ENCODE results near the gene GPR153.

GRCh38 chr1:6285336-6285735 lies 24.4 kb upstream of the GPR153 start:
- TF ChIP-seq POLR2AphosphoS5 (IDR thresholded peaks at IDR 0.05) (no peak), POLR2A (IDR thresholded peaks at IDR 0.05) (no peak)
- TF ChIP-seq, protein P1, sequence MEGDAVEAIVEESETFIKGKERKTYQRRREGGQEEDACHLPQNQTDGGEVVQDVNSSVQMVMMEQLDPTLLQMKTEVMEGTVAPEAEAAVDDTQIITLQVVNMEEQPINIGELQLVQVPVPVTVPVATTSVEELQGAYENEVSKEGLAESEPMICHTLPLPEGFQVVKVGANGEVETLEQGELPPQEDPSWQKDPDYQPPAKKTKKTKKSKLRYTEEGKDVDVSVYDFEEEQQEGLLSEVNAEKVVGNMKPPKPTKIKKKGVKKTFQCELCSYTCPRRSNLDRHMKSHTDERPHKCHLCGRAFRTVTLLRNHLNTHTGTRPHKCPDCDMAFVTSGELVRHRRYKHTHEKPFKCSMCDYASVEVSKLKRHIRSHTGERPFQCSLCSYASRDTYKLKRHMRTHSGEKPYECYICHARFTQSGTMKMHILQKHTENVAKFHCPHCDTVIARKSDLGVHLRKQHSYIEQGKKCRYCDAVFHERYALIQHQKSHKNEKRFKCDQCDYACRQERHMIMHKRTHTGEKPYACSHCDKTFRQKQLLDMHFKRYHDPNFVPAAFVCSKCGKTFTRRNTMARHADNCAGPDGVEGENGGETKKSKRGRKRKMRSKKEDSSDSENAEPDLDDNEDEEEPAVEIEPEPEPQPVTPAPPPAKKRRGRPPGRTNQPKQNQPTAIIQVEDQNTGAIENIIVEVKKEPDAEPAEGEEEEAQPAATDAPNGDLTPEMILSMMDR (IDR thresholded peaks at IDR 0.05 in 8 of 11, conservative IDR thresholded peaks at IDR 0.05 in 3 of 11): no peak
